Peyer's patch (tissue), 4 donors: Measurements from ENCODE around the gene GHRHR. TPM values are rescaled to one million over a fixed set of nuclear protein-coding genes. Genes with fewer than 3 reads are reported as not detected.

Experiments used
- DNase-seq, 3 donors: peaks; one replicate each; pipeline ENCODE4 v3.0.0-alpha.2; 2017 to 2019
- H3K27ac ChIP-seq, 4 donors: fragments of 200-600 bp; sonication (generic); one replicate each; pipeline ENCODE4 v1.5.1; 2016 to 2019
- H3K27me3 ChIP-seq, 2 donors: fragments of 200-600 bp; sonication (generic); one replicate each; pipeline ENCODE4 v1.5.1; 2019
- H3K36me3 ChIP-seq, 3 donors: fragments of 200-600 bp; sonication (generic); one replicate each; pipeline ENCODE4 v1.5.1; 2016 to 2019
- H3K4me1 ChIP-seq, 4 donors: fragments of 200-600 bp; sonication (generic); one replicate each; pipeline ENCODE4 v1.5.1; 2016 to 2019
- H3K4me3 ChIP-seq, 4 donors: fragments of 200-600 bp; sonication (generic); 1 replicate in 3 of 4; 2 replicates in 1 of 4; pipeline ENCODE4 v1.5.1; 2016 to 2019; ENCODE audit warnings: mild to moderate bottlenecking in 1 of 4
- H3K9me3 ChIP-seq, 4 donors: fragments of 200-600 bp; sonication (generic); one replicate each; pipeline ENCODE4 v1.5.1; 2016 to 2019; ENCODE audit warnings: mild to moderate bottlenecking in 1 of 4
- CTCF ChIP-seq, 6 experiments: fragments of 450-650 bp in 4 of 6; fragments of 200-600 bp in 2 of 6; sonication (generic) in 1 of 6; IDR thresholded peaks; one replicate each; pipeline ENCODE4 v1.5.1; 2017 to 2019; ENCODE audit warnings: antibody characterized with exemption in 6 of 6, mild to moderate bottlenecking in 3 of 6, moderate library complexity in 1 of 6
- POLR2A ChIP-seq, 2 donors: fragments of 450-650 bp; IDR thresholded peaks; one replicate each; pipeline ENCODE4 v1.5.1; 2017; ENCODE audit warnings: antibody characterized with exemption in 2 of 2, mild to moderate bottlenecking in 2 of 2, moderate library complexity in 2 of 2
- total RNA-seq, 4 donors: library from RNA; depleted of rRNA; stranded (reverse); fragments of >200 nt; gene quantifications; one replicate each; pipeline ENCODE4 v1.1.0, GENCODE V29; 2016

The GHRHR gene
- total RNA-seq, 4 donors from 2014 or later = not detected

DNA sequence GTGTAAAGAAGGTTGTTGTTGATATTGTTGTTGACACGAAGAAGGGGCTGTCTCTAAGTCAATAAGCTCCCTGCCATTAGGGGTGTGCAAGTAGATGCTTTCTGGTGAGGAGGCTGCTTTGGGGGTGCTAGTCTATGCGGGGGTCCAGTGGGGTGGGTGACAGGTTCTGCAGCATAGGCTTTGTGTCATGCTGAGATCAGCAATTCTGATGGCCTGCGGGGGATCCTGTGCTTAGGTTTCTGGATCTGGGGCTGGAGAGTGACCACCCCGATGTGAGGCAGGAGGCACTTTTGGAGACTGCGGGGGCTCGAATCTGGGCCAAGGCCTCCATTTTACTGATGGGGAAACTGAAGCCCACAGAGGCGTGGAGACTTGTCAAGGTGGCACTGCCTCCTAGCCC is 47.0 kb upstream of the GHRHR start:
- Histone ChIP-seq H3K4me3 (no peak overlapping the region), H3K36me3 (no peaks in the 10 kb centered on the region), H3K27me3 (no peaks in the 10 kb centered on the region), H3K4me1 (peaks cover 0 to 61% (median 3%) of the 10 kb centered on the region in 4 donors), H3K27ac (no peak overlapping the region), H3K9me3 (no peaks in the 10 kb centered on the region)
- DNase-seq = no peak
- TF ChIP-seq CTCF (IDR thresholded peaks at IDR 0.05) = no peak
- TF ChIP-seq POLR2A (IDR thresholded peaks at IDR 0.05) = no peak

- no peak for TF ChIP-seq POLR2A (IDR thresholded peaks at IDR 0.05)
- no peak for TF ChIP-seq CTCF (IDR thresholded peaks at IDR 0.05)
- H3K4me1 ChIP-seq = peaks cover 0 to 58% (median 3%) of the 10 kb centered on the region in 4 donors
- H3K36me3 ChIP-seq = no peaks in the 10 kb centered on the region
- H3K9me3 ChIP-seq = no peaks in the 10 kb centered on the region
- H3K27me3 ChIP-seq = no peaks in the 10 kb centered on the region
- no peak overlapping the region for H3K27ac ChIP-seq
- H3K4me3 ChIP-seq = no peak overlapping the region
- peak in 1 of 3 donors; percentile 18 for DNase-seq
Observed at GRCh38 chr7:30917216-30917893, 46.4 kb upstream of the GHRHR start.

DNA sequence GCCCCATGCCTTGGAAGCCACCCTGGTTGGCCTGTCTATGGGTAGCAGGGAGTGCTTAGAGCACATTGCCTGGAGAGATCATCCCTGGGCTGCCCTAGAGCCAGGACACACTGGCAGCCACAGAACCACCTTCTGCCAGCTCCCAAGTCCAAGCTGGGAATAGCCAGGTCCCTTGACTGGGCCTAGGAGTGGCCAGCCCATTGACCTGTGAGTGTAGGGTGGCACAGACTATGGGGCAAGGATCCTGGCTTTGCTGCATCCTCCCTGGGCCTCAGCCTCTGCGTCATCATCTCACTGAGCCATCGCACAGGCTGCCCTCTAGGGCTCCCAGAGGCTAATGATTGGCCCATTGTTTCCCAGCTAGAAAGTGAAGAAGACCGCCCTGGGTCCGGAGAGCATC is 45.1 kb upstream of the GHRHR start:
- no peaks in the 10 kb centered on the region for H3K27me3 ChIP-seq
- H3K4me1 ChIP-seq = peaks cover 0 to 56% (median 2%) of the 10 kb centered on the region in 4 donors
- no peaks in the 10 kb centered on the region for H3K9me3 ChIP-seq
- TF ChIP-seq POLR2A (IDR thresholded peaks at IDR 0.05) (no peak), CTCF (IDR thresholded peaks at IDR 0.05) (no peak)
- no peak overlapping the region for H3K27ac ChIP-seq
- H3K36me3 ChIP-seq = peaks cover 0 to 13% (median 0%) of the 10 kb centered on the region in 3 donors
- peak in 1 of 3 donors; percentile 41 for DNase-seq
- H3K4me3 ChIP-seq = no peak overlapping the region

GRCh38 chr7:30920021-30920583 is 43.7 kb upstream of the GHRHR start:
- H3K4me3 ChIP-seq = no peak overlapping the region
- DNase-seq = peak in 2 of 3 donors; percentile 48 to 52
- TF ChIP-seq CTCF (IDR thresholded peaks at IDR 0.05) = no peak
- TF ChIP-seq POLR2A (IDR thresholded peaks at IDR 0.05) = no peak
- H3K36me3 ChIP-seq = peaks cover 0 to 19% (median 0%) of the 10 kb centered on the region in 3 donors
- peak overlapping the region in 1 of 4 donors; percentile 21 for H3K27ac ChIP-seq
- H3K27me3 ChIP-seq = no peaks in the 10 kb centered on the region
- peaks cover 0 to 42% (median 2%) of the 10 kb centered on the region in 4 donors for H3K4me1 ChIP-seq
- no peaks in the 10 kb centered on the region for H3K9me3 ChIP-seq

GRCh38 chr7:30920584-30921539 is 42.9 kb upstream of the GHRHR start:
- no peaks in the 10 kb centered on the region for H3K9me3 ChIP-seq
- peak overlapping the region in 2 of 4 donors; percentile 21 to 38 for H3K27ac ChIP-seq
- peaks cover 0 to 34% (median 0%) of the 10 kb centered on the region in 4 donors for H3K4me1 ChIP-seq

More at GRCh38 chr7:30920584-30921539, 42.9 kb upstream of the GHRHR start:
- TF ChIP-seq POLR2A (IDR thresholded peaks at IDR 0.05) (no peak), CTCF (IDR thresholded peaks at IDR 0.05) (no peak)
- DNase-seq = peak in 2 of 3 donors; percentile 29 to 40
- H3K4me3 ChIP-seq = no peak overlapping the region
- no peaks in the 10 kb centered on the region for H3K27me3 ChIP-seq
- H3K36me3 ChIP-seq = peaks cover 0 to 19% (median 0%) of the 10 kb centered on the region in 3 donors
